Keratinocyte (primary cell): Measurements from ENCODE around the gene RNF4. TPM values are rescaled to one million over a fixed set of nuclear protein-coding genes. Genes with fewer than 3 reads are reported as not detected.

Experiments used
- DNase-seq: peaks from one replicate; pipeline ENCODE4 v3.0.0-alpha.2; 2011; ENCODE audit warnings: low read depth, missing footprints, low spot score
- FAIRE-seq: peaks from 2 replicates; lab custom pipeline; 2011; peaks lifted over from hg19 to GRCh38; lab: Jason Lieb, UNC
- H2AFZ ChIP-seq: 2 replicates; pipeline ENCODE4 v1.6.0; 2012; ENCODE audit warnings: low read length, control low read depth, inconsistent platforms; ENCODE audit not compliant: control insufficient read depth
- H3K27ac ChIP-seq: 2 replicates; pipeline ENCODE4 v1.5.1; 2011; ENCODE audit warnings: low read length; ENCODE audit not compliant: control insufficient read depth, insufficient read depth
- H3K27me3 ChIP-seq: 3 replicates; pipeline ENCODE4 v1.6.0; 2011; ENCODE audit warnings: low read length; ENCODE audit not compliant: control insufficient read depth, insufficient read depth; ENCODE audit errors: extremely low read depth
- H3K36me3 ChIP-seq, 2 experiments: 2 replicates in 1 of 2; 3 replicates in 1 of 2; pipeline ENCODE4 v1.5.1; 2011; ENCODE audit warnings: low read length in 2 of 2, mild to moderate bottlenecking in 1 of 2; ENCODE audit not compliant: control insufficient read depth in 2 of 2, insufficient read depth in 2 of 2; ENCODE audit errors: extremely low read depth in 1 of 2
- H3K4me1 ChIP-seq: 3 replicates; pipeline ENCODE4 v1.5.1; 2011; ENCODE audit warnings: low read length; ENCODE audit not compliant: control insufficient read depth, insufficient read depth; ENCODE audit errors: extremely low read depth
- H3K4me2 ChIP-seq: 3 replicates; pipeline ENCODE4 v1.6.0; 2011; ENCODE audit warnings: low read depth, low read length; ENCODE audit not compliant: control insufficient read depth, insufficient read depth; ENCODE audit errors: extremely low read depth
- H3K4me3 ChIP-seq, 3 experiments: fragments of 200-600 bp in 1 of 3; sonication (generic) in 1 of 3; 2 replicates in 2 of 3; 3 replicates in 1 of 3; pipeline ENCODE4 v1.5.1; 2011 to 2016; ENCODE audit warnings: low read length in 3 of 3, mild to moderate bottlenecking in 3 of 3, control low read depth in 2 of 3, inconsistent platforms in 1 of 3, low read depth in 1 of 3, mixed read lengths in 1 of 3, mixed run types in 1 of 3, moderate library complexity in 1 of 3; ENCODE audit not compliant: control insufficient read depth in 2 of 3, insufficient read depth in 2 of 3; ENCODE audit errors: extremely low read depth in 1 of 3
- H3K79me2 ChIP-seq: 2 replicates; pipeline ENCODE4 v1.6.0; 2012; ENCODE audit warnings: low read length; ENCODE audit not compliant: control insufficient read depth, insufficient read depth
- H3K9ac ChIP-seq: 3 replicates; pipeline ENCODE4 v1.6.0; 2011; ENCODE audit warnings: low read length; ENCODE audit not compliant: control insufficient read depth, insufficient read depth; ENCODE audit errors: extremely low read depth
- H3K9me1 ChIP-seq: 3 replicates; pipeline ENCODE4 v1.6.0; 2011; ENCODE audit warnings: low read length; ENCODE audit not compliant: control insufficient read depth, insufficient read depth; ENCODE audit errors: extremely low read depth
- H3K9me3 ChIP-seq: 2 replicates; pipeline ENCODE4 v1.5.1; 2012; ENCODE audit warnings: low read depth, low read length; ENCODE audit not compliant: control insufficient read depth
- H4K20me1 ChIP-seq: 3 replicates; pipeline ENCODE4 v1.6.0; 2011; ENCODE audit warnings: low read length; ENCODE audit not compliant: control insufficient read depth, insufficient read depth; ENCODE audit errors: extremely low read depth
- CTCF ChIP-seq, 3 experiments: IDR thresholded peaks in 1 of 3; conservative IDR thresholded peaks in 1 of 3; optimal IDR thresholded peaks in 1 of 3; 2 replicates in 2 of 3; 3 replicates in 1 of 3; pipeline versions ENCODE3 to v1.5.1; 2011; ENCODE audit warnings: low read length in 3 of 3, mild to moderate bottlenecking in 3 of 3, moderate library complexity in 2 of 3, control low read depth in 1 of 3, inconsistent platforms in 1 of 3; ENCODE audit not compliant: insufficient read depth in 2 of 3; ENCODE audit errors: extremely low read depth in 1 of 3
- EZH2 ChIP-seq: IDR thresholded peaks from one replicate; pipeline ENCODE4 v1.6.1; 2012; ENCODE audit warnings: inconsistent platforms, mild to moderate bottlenecking, low read length, moderate library complexity
- dilution Hi-C: fragments of 300-500 bp; cut with MboI; formaldehyde crosslinking; loops from one replicate; pipeline ENCODE4 v1.7.0; 2020; ENCODE audit warnings: low sequenced_read_pairs; ENCODE audit not compliant: extremely low pct_ligation_motif_present
- polyA plus RNA-seq, 5 experiments: library from polyadenylated mRNA; depleted of rRNA in 3 of 5; stranded (reverse) in 3 of 5; stranded (forward) in 1 of 5; unstranded in 1 of 5; fragments of >200 nt; gene quantifications; 1 replicate in 1 of 5; 2 replicates in 3 of 5; 3 replicates in 1 of 5; pipeline versions ENCODE4 v1.2.1 to v1.2.3, GENCODE V29; 2011 to 2012; ENCODE audit warnings: missing spikeins in 2 of 5, low read depth in 1 of 5, low replicate concordance in 1 of 5

RNF4 gene
- polyA plus RNA-seq, 1 donor (not counting 4 experiments of a cell fraction or from before 2014, with no cell fraction given): 63.6 TPM

- no peaks in the 10 kb centered on the region for H3K9me1 ChIP-seq
- no peak for FAIRE-seq
- H3K27me3 ChIP-seq: no peaks in the 10 kb centered on the region
- no peak overlapping the region for H3K4me3 ChIP-seq
- H3K4me1 ChIP-seq: no peaks in the 10 kb centered on the region
- DNase-seq: no peak
- H3K27ac ChIP-seq: no peak overlapping the region
- no peak overlapping the region for H2AFZ ChIP-seq
- H3K4me2 ChIP-seq: no peak overlapping the region
- no peaks in the 10 kb centered on the region for H4K20me1 ChIP-seq
- H3K9ac ChIP-seq: no peak overlapping the region
- dilution Hi-C loops: no loop called here
- H3K79me2 ChIP-seq: peaks cover 93% of the 10 kb centered on the region
- H3K36me3 ChIP-seq: peaks cover 3% of the 10 kb centered on the region in 2 experiments
- TF ChIP-seq CTCF (optimal IDR thresholded peaks at IDR 0.05 in 1 of 3, IDR thresholded peaks at IDR 0.05 in 1 of 3, conservative IDR thresholded peaks at IDR 0.05 in 1 of 3; ENCODE audit: extremely low read depth in 1 of 3, insufficient read depth in 2 of 3, low read length in 3 of 3): no peak
- no peak for TF ChIP-seq EZH2
- H3K9me3 ChIP-seq: no peaks in the 10 kb centered on the region
Measured at GRCh38 chr4:2558301-2558700, 89.4 kb downstream of the RNF4 start.

GRCh38 chr4:2560167-2560566, 91.3 kb downstream of the RNF4 start:
- peaks cover 92% of the 10 kb centered on the region for H3K79me2 ChIP-seq
- no peaks in the 10 kb centered on the region for H4K20me1 ChIP-seq
- FAIRE-seq: no peak
- H3K4me2 ChIP-seq: no peak overlapping the region
- H3K36me3 ChIP-seq: peaks cover 3% of the 10 kb centered on the region in 2 experiments
- no peaks in the 10 kb centered on the region for H3K4me1 ChIP-seq
- TF ChIP-seq CTCF (optimal IDR thresholded peaks at IDR 0.05 in 1 of 3, IDR thresholded peaks at IDR 0.05 in 1 of 3, conservative IDR thresholded peaks at IDR 0.05 in 1 of 3; ENCODE audit: extremely low read depth in 1 of 3, insufficient read depth in 2 of 3, low read length in 3 of 3): no peak
- no peak overlapping the region for H2AFZ ChIP-seq
- no peaks in the 10 kb centered on the region for H3K9me3 ChIP-seq
- no peak overlapping the region for H3K9ac ChIP-seq
- dilution Hi-C loops: no loop called here
- H3K27me3 ChIP-seq: no peaks in the 10 kb centered on the region
- H3K27ac ChIP-seq: no peak overlapping the region
- no peaks in the 10 kb centered on the region for H3K9me1 ChIP-seq
- no peak for DNase-seq
- no peak overlapping the region for H3K4me3 ChIP-seq

Other genes starting within 250 kb of the RNF4 start
- 4.8 to 11.1 TPM (median 6.0 TPM) in 3 replicates for gene HAUS3, start 227.0 kb upstream of the RNF4 start, polyA plus RNA-seq
- 0.45 to 1.4 TPM (median 1.3 TPM) in 3 replicates for gene POLN, start 227.0 kb upstream of the RNF4 start, polyA plus RNA-seq
- 21.1 to 43.6 TPM (median 26.0 TPM) in 3 replicates for gene MXD4, start 207.0 kb upstream of the RNF4 start, polyA plus RNA-seq
- gene ZFYVE28, start 50.5 kb upstream of the RNF4 start, polyA plus RNA-seq: 0.16 to 0.72 TPM (median 0.33 TPM) in 3 replicates
- not detected in 3 replicates for gene CFAP99, start 50.2 kb upstream of the RNF4 start, polyA plus RNA-seq
- 2.7 to 5.4 TPM (median 3.6 TPM) in 3 replicates for gene FAM193A, start 67.5 kb downstream of the RNF4 start, polyA plus RNA-seq